HepG2 (cell line): ENCODE results near the gene PLK5. TPM values are rescaled to one million over a fixed set of nuclear protein-coding genes. Genes with fewer than 3 reads are reported as not detected.

ENCODE experiments used
- ERF ChIP-seq: IDR thresholded peaks from 2 replicates; pipeline ENCODE4 v1.6.1; 2018; ENCODE audit warnings: missing biosample characterization, missing genetic modification reagents
- ZNF142 ChIP-seq: sonication (generic); formaldehyde crosslinking; IDR thresholded peaks from 2 replicates; pipeline ENCODE4 v1.4.0; 2020; ENCODE audit warnings: missing genetic modification reagents
- ZNF280D ChIP-seq: sonication (generic); formaldehyde crosslinking; IDR thresholded peaks from 2 replicates; pipeline ENCODE4 v1.5.1; 2020; ENCODE audit warnings: mild to moderate bottlenecking, missing genetic modification reagents
- ZNF468 ChIP-seq: sonication (generic); formaldehyde crosslinking; IDR thresholded peaks from 2 replicates; pipeline ENCODE4 v1.8.0; 2022; ENCODE audit warnings: mild to moderate bottlenecking, moderate library complexity, missing genetic modification reagents
- polyA plus RNA-seq, 8 experiments: library from polyadenylated mRNA; depleted of rRNA in 3 of 8; stranded (reverse) in 7 of 8; unstranded in 1 of 8; fragments of >200 nt; fragmentation: Illumina TruSeq in 4 of 8; extraction: Trizol in 4 of 8; gene quantifications; 2 replicates each; pipeline versions ENCODE4 v1.2.1 to v1.2.3, GENCODE V29; 2011 to 2016; ENCODE audit warnings: low read depth in 4 of 8, missing spikeins in 1 of 8, mixed read lengths in 1 of 8; ENCODE audit not compliant: insufficient read depth in 1 of 8
- total RNA-seq, 5 experiments: library from RNA; depleted of rRNA; stranded (reverse); fragments of >200 nt; fragmentation: Illumina TruSeq; extraction: Trizol; gene quantifications; 2 replicates each; pipeline ENCODE4 v1.2.3, GENCODE V29; 2016; ENCODE audit warnings: low read depth in 1 of 5
- TF ChIP-seq, protein P1 (sequence below): sonication (generic); formaldehyde crosslinking; IDR thresholded peaks from 2 replicates; pipeline ENCODE4 v1.5.1; 2020; ENCODE audit warnings: missing genetic modification reagents, mild to moderate bottlenecking, borderline replicate concordance
- TF ChIP-seq, protein P2 (sequence below): sonication (generic); formaldehyde crosslinking; IDR thresholded peaks from 2 replicates; pipeline ENCODE4 v1.5.1; 2020; ENCODE audit warnings: mild to moderate bottlenecking, missing genetic modification reagents, borderline replicate concordance
- TF ChIP-seq, protein P3 (sequence below): IDR thresholded peaks from 2 replicates; pipeline ENCODE4 v1.6.1; 2016

PLK5 gene
- total and polyA plus RNA-seq, 2 of the 13 experiments (the other 11 are each of a cell fraction or from before 2014, with no cell fraction given), result not detected

- no peak for TF ChIP-seq ZNF280D (CRISPR knock-in tag)
- TF ChIP-seq, protein P1, sequence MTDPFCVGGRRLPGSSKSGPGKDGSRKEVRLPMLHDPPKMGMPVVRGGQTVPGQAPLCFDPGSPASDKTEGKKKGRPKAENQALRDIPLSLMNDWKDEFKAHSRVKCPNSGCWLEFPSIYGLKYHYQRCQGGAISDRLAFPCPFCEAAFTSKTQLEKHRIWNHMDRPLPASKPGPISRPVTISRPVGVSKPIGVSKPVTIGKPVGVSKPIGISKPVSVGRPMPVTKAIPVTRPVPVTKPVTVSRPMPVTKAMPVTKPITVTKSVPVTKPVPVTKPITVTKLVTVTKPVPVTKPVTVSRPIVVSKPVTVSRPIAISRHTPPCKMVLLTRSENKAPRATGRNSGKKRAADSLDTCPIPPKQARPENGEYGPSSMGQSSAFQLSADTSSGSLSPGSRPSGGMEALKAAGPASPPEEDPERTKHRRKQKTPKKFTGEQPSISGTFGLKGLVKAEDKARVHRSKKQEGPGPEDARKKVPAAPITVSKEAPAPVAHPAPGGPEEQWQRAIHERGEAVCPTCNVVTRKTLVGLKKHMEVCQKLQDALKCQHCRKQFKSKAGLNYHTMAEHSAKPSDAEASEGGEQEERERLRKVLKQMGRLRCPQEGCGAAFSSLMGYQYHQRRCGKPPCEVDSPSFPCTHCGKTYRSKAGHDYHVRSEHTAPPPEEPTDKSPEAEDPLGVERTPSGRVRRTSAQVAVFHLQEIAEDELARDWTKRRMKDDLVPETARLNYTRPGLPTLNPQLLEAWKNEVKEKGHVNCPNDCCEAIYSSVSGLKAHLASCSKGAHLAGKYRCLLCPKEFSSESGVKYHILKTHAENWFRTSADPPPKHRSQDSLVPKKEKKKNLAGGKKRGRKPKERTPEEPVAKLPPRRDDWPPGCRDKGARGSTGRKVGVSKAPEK (CRISPR knock-in tag), result no peak
- TF ChIP-seq ZNF468 (CRISPR knock-in tag), result no peak
- TF ChIP-seq, protein P2, sequence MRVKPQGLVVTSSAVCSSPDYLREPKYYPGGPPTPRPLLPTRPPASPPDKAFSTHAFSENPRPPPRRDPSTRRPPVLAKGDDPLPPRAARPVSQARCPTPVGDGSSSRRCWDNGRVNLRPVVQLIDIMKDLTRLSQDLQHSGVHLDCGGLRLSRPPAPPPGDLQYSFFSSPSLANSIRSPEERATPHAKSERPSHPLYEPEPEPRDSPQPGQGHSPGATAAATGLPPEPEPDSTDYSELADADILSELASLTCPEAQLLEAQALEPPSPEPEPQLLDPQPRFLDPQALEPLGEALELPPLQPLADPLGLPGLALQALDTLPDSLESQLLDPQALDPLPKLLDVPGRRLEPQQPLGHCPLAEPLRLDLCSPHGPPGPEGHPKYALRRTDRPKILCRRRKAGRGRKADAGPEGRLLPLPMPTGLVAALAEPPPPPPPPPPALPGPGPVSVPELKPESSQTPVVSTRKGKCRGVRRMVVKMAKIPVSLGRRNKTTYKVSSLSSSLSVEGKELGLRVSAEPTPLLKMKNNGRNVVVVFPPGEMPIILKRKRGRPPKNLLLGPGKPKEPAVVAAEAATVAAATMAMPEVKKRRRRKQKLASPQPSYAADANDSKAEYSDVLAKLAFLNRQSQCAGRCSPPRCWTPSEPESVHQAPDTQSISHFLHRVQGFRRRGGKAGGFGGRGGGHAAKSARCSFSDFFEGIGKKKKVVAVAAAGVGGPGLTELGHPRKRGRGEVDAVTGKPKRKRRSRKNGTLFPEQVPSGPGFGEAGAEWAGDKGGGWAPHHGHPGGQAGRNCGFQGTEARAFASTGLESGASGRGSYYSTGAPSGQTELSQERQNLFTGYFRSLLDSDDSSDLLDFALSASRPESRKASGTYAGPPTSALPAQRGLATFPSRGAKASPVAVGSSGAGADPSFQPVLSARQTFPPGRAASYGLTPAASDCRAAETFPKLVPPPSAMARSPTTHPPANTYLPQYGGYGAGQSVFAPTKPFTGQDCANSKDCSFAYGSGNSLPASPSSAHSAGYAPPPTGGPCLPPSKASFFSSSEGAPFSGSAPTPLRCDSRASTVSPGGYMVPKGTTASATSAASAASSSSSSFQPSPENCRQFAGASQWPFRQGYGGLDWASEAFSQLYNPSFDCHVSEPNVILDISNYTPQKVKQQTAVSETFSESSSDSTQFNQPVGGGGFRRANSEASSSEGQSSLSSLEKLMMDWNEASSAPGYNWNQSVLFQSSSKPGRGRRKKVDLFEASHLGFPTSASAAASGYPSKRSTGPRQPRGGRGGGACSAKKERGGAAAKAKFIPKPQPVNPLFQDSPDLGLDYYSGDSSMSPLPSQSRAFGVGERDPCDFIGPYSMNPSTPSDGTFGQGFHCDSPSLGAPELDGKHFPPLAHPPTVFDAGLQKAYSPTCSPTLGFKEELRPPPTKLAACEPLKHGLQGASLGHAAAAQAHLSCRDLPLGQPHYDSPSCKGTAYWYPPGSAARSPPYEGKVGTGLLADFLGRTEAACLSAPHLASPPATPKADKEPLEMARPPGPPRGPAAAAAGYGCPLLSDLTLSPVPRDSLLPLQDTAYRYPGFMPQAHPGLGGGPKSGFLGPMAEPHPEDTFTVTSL (CRISPR knock-in tag), result no peak
- TF ChIP-seq ZNF142 (CRISPR knock-in tag), result peak; percentile 90; the same call in 1 of the 2 replicates
- peak; percentile 63; the same call in 1 of the 2 replicates for TF ChIP-seq ERF
- TF ChIP-seq, protein P3, sequence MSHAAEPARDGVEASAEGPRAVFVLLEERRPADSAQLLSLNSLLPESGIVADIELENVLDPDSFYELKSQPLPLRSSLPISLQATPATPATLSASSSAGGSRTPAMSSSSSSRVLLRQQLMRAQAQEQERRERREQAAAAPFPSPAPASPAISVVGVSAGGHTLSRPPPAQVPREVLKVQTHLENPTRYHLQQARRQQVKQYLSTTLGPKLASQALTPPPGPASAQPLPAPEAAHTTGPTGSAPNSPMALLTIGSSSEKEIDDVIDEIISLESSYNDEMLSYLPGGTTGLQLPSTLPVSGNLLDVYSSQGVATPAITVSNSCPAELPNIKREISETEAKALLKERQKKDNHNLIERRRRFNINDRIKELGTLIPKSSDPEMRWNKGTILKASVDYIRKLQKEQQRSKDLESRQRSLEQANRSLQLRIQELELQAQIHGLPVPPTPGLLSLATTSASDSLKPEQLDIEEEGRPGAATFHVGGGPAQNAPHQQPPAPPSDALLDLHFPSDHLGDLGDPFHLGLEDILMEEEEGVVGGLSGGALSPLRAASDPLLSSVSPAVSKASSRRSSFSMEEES, result peak; percentile 53; the same call in 1 of the 2 replicates
Observed at GRCh38 chr19:1568320-1569019, 44.6 kb downstream of the PLK5 start, which contains the start of gene MEX3D (continued).
